Right lobe of liver (tissue), 4 donors: ENCODE measurements around the gene COMT.

Source experiments
- POLR2A ChIP-seq: fragments of 450-650 bp; IDR thresholded peaks from one replicate; pipeline ENCODE4 v1.6.1; 2017; ENCODE audit warnings: antibody characterized with exemption, mild to moderate bottlenecking
- TF ChIP-seq, protein P1 (sequence below), 4 donors: fragments of 200-600 bp in 3 of 4; fragments of 450-650 bp in 1 of 4; IDR thresholded peaks; one replicate each; pipeline versions ENCODE4 v1.5.1 to v1.8.0; 2016 to 2022; ENCODE audit warnings: antibody characterized with exemption in 4 of 4, mild to moderate bottlenecking in 2 of 4
- donor health status: DM: no; HTN: no; CAD: no.
- donor health status: DM: no; HTN: no; CAD: no.
- donor health status: DM: no; HTN: yes; CAD: no.

DNA sequence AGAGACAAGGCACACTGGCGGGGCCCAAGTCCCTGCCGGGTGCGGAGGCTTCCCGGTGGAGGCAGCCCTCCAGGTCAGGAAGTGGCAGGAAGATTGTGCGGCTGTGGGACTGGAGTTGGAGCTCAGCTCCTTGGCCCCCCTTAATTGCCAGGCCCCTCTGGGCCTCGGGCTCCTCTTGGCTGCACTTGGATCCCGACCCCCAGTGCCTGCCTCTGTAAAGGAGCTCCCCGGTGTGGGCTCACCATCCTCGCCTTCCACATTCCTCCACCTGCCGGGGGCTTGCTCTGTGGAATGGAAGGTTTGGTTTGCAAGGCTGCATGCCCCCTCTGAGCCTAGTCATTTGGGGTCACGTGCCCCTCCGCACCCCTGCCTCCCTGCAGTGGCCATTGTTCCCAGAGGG, 38.1 kb upstream of the COMT start:
- TF ChIP-seq, protein P1, sequence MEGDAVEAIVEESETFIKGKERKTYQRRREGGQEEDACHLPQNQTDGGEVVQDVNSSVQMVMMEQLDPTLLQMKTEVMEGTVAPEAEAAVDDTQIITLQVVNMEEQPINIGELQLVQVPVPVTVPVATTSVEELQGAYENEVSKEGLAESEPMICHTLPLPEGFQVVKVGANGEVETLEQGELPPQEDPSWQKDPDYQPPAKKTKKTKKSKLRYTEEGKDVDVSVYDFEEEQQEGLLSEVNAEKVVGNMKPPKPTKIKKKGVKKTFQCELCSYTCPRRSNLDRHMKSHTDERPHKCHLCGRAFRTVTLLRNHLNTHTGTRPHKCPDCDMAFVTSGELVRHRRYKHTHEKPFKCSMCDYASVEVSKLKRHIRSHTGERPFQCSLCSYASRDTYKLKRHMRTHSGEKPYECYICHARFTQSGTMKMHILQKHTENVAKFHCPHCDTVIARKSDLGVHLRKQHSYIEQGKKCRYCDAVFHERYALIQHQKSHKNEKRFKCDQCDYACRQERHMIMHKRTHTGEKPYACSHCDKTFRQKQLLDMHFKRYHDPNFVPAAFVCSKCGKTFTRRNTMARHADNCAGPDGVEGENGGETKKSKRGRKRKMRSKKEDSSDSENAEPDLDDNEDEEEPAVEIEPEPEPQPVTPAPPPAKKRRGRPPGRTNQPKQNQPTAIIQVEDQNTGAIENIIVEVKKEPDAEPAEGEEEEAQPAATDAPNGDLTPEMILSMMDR (IDR thresholded peaks at IDR 0.05) = no peak
- no peak for TF ChIP-seq POLR2A
